GM19468 (cell line): ENCODE results near the gene PUM2.

ENCODE experiments used
- ATAC-seq: cut with Tn5 transposase; IDR thresholded peaks from one replicate; pipeline ENCODE4 v1.9.1; 2021; ENCODE audit warnings: mild to moderate bottlenecking, moderate library complexity, moderate number of reproducible peaks; ENCODE audit not compliant: unreplicated experiment; ENCODE audit errors: extremely low read depth

The PUM2 gene

GRCh38 chr2:20348542-20348941 lies 2.1 kb downstream of the PUM2 start:
- ATAC-seq = no peak

GRCh38 chr2:20346565-20347381 lies 3.9 kb downstream of the PUM2 start:
- no peak for ATAC-seq

- ATAC-seq = no peak
Observed at GRCh38 chr2:20343128-20343527, 7.5 kb downstream of the PUM2 start.

- ATAC-seq = no peak
Observed at GRCh38 chr2:20339012-20339411, 11.6 kb downstream of the PUM2 start.

- no peak for ATAC-seq
Observed at GRCh38 chr2:20334605-20335203, 15.9 kb downstream of the PUM2 start.

GRCh38 chr2:20333738-20334137 lies 16.9 kb downstream of the PUM2 start:
- ATAC-seq = no peak

- no peak for ATAC-seq
Observed at GRCh38 chr2:20330192-20330591, 20.5 kb downstream of the PUM2 start.

GRCh38 chr2:20327370-20327769 lies 23.3 kb downstream of the PUM2 start:
- ATAC-seq = no peak

- ATAC-seq = no peak
Observed at GRCh38 chr2:20326163-20326780, 24.4 kb downstream of the PUM2 start.

- ATAC-seq = no peak
Observed at GRCh38 chr2:20322527-20323300, 27.9 kb downstream of the PUM2 start.

- ATAC-seq = no peak
Observed at GRCh38 chr2:20317690-20318089, 33.0 kb downstream of the PUM2 start.

- ATAC-seq = no peak
Observed at GRCh38 chr2:20317197-20317596, 33.4 kb downstream of the PUM2 start.

- ATAC-seq = no peak
Observed at GRCh38 chr2:20314562-20315501, 35.8 kb downstream of the PUM2 start.

GRCh38 chr2:20313659-20314058 lies 37.0 kb downstream of the PUM2 start:
- ATAC-seq = no peak

GRCh38 chr2:20309001-20309400 lies 41.6 kb downstream of the PUM2 start:
- no peak for ATAC-seq

- no peak for ATAC-seq
Observed at GRCh38 chr2:20307311-20307710, 43.3 kb downstream of the PUM2 start.

GRCh38 chr2:20304411-20304810 lies 46.2 kb downstream of the PUM2 start:
- ATAC-seq = no peak

- ATAC-seq = no peak
Observed at GRCh38 chr2:20303966-20304365, 46.7 kb downstream of the PUM2 start.

GRCh38 chr2:20302019-20302418 lies 48.6 kb downstream of the PUM2 start:
- no peak for ATAC-seq

GRCh38 chr2:20300656-20301055 lies 50.0 kb downstream of the PUM2 start:
- no peak for ATAC-seq
